ENCODE measurements around the gene NOTUM.

The NOTUM gene

GRCh38 chr17:81977211-81977808, 16.3 kb upstream of the NOTUM start, which contains the start of gene ASPSCR1:
Gene ASPSCR1 (plus strand): TSS chr17:81977629. CDS start chr17:81977647, 18 bp downstream.
- Histone ChIP-seq H3K9ac (ENCODE audit: low read depth, low read length, poor library complexity, severe bottlenecking) (peak within 1 kb of the TSS; percentile 84), H3K4me2 (ENCODE audit: low read depth, low read length, poor library complexity, severe bottlenecking) (peak within 1 kb of the TSS; percentile 95), H3K9me2 (replicated peaks; ENCODE audit: low read depth, low read length) (no peaks in the 10 kb centered on the region), H3K4me1 (ENCODE audit: insufficient read depth, low read length, poor library complexity, severe bottlenecking) (peaks cover 45% of the 10 kb centered on the region), H4K20me1 (ENCODE audit: insufficient read depth, low read length, poor library complexity, severe bottlenecking) (peaks cover 10% of the 10 kb centered on the region), H3K27me3 (ENCODE audit: insufficient read depth, low read length, poor library complexity, severe bottlenecking) (no peaks in the 10 kb centered on the region), H2AFZ (ENCODE audit: low read length) (peak within 1 kb of the TSS; percentile 95), H3K4me3 (ENCODE audit: low read length, poor library complexity, severe bottlenecking) (peak within 1 kb of the TSS; percentile 81), H3F3A (ENCODE audit: low read depth) (no peaks in the 10 kb centered on the region), H3K36me3 (ENCODE audit: insufficient read depth, low read length) (no peaks in the 10 kb centered on the region), H3K79me2 (ENCODE audit: insufficient read depth, low read length) (peaks cover 8% of the 10 kb centered on the region; the same call in 1 of the 2 replicates), H3K9me3 (ENCODE audit: insufficient read depth, low read depth, low read length) (no peaks in the 10 kb centered on the region)
- TF ChIP-seq EZH2phosphoT487 (IDR thresholded peaks at IDR 0.05; ENCODE audit: borderline replicate concordance): no peak
- TF ChIP-seq, protein P1, sequence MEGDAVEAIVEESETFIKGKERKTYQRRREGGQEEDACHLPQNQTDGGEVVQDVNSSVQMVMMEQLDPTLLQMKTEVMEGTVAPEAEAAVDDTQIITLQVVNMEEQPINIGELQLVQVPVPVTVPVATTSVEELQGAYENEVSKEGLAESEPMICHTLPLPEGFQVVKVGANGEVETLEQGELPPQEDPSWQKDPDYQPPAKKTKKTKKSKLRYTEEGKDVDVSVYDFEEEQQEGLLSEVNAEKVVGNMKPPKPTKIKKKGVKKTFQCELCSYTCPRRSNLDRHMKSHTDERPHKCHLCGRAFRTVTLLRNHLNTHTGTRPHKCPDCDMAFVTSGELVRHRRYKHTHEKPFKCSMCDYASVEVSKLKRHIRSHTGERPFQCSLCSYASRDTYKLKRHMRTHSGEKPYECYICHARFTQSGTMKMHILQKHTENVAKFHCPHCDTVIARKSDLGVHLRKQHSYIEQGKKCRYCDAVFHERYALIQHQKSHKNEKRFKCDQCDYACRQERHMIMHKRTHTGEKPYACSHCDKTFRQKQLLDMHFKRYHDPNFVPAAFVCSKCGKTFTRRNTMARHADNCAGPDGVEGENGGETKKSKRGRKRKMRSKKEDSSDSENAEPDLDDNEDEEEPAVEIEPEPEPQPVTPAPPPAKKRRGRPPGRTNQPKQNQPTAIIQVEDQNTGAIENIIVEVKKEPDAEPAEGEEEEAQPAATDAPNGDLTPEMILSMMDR (conservative IDR thresholded peaks at IDR 0.05; ENCODE audit: low read length): no peak

GRCh38 chr17:81976332-81977210, 15.6 kb upstream of the NOTUM start:
- no peaks in the 10 kb centered on the region for H3K36me3 ChIP-seq (ENCODE audit: insufficient read depth, low read length)
- peak overlapping the region; percentile 95 for H3K4me2 ChIP-seq (ENCODE audit: low read depth, low read length, poor library complexity, severe bottlenecking)
- no peaks in the 10 kb centered on the region for H3K9me2 ChIP-seq (replicated peaks; ENCODE audit: low read depth, low read length)
- H4K20me1 ChIP-seq (ENCODE audit: insufficient read depth, low read length, poor library complexity, severe bottlenecking): peaks cover 10% of the 10 kb centered on the region
- H3K27me3 ChIP-seq (ENCODE audit: insufficient read depth, low read length, poor library complexity, severe bottlenecking): no peaks in the 10 kb centered on the region
- H3F3A ChIP-seq (ENCODE audit: low read depth): no peaks in the 10 kb centered on the region
- peak overlapping the region; percentile 84 for H3K9ac ChIP-seq (ENCODE audit: low read depth, low read length, poor library complexity, severe bottlenecking)
- H3K4me3 ChIP-seq (ENCODE audit: low read length, poor library complexity, severe bottlenecking): peak overlapping the region; percentile 81
- H3K79me2 ChIP-seq (ENCODE audit: insufficient read depth, low read length): peaks cover 8% of the 10 kb centered on the region; the same call in 1 of the 2 replicates
- peaks cover 43% of the 10 kb centered on the region for H3K4me1 ChIP-seq (ENCODE audit: insufficient read depth, low read length, poor library complexity, severe bottlenecking)
- peak overlapping the region; percentile 88 for H2AFZ ChIP-seq (ENCODE audit: low read length)
- no peaks in the 10 kb centered on the region for H3K9me3 ChIP-seq (ENCODE audit: insufficient read depth, low read depth, low read length)
- TF ChIP-seq, protein P1 (conservative IDR thresholded peaks at IDR 0.05; ENCODE audit: low read length): no peak
- no peak for TF ChIP-seq EZH2phosphoT487 (IDR thresholded peaks at IDR 0.05; ENCODE audit: borderline replicate concordance)

- Histone ChIP-seq H3K9me3 (ENCODE audit: insufficient read depth, low read depth, low read length) (no peaks in the 10 kb centered on the region), H2AFZ (ENCODE audit: low read length) (no peak overlapping the region), H3K9me2 (replicated peaks; ENCODE audit: low read depth, low read length) (no peaks in the 10 kb centered on the region), H3F3A (ENCODE audit: low read depth) (no peaks in the 10 kb centered on the region), H4K20me1 (ENCODE audit: insufficient read depth, low read length, poor library complexity, severe bottlenecking) (peaks cover under 1% of the 10 kb centered on the region), H3K36me3 (ENCODE audit: insufficient read depth, low read length) (no peaks in the 10 kb centered on the region), H3K79me2 (ENCODE audit: insufficient read depth, low read length) (peaks cover 1% of the 10 kb centered on the region; the same call in 1 of the 2 replicates), H3K4me2 (ENCODE audit: low read depth, low read length, poor library complexity, severe bottlenecking) (no peak overlapping the region), H3K9ac (ENCODE audit: low read depth, low read length, poor library complexity, severe bottlenecking) (no peak overlapping the region), H3K4me1 (ENCODE audit: insufficient read depth, low read length, poor library complexity, severe bottlenecking) (peaks cover 18% of the 10 kb centered on the region), H3K4me3 (ENCODE audit: low read length, poor library complexity, severe bottlenecking) (no peak overlapping the region), H3K27me3 (ENCODE audit: insufficient read depth, low read length, poor library complexity, severe bottlenecking) (no peaks in the 10 kb centered on the region)
- TF ChIP-seq EZH2phosphoT487 (IDR thresholded peaks at IDR 0.05; ENCODE audit: borderline replicate concordance): no peak
- TF ChIP-seq, protein P1 (conservative IDR thresholded peaks at IDR 0.05; ENCODE audit: low read length): no peak
Observed at GRCh38 chr17:81973432-81973831, 12.4 kb upstream of the NOTUM start.
